ENCODE data around the gene SLC39A8.
"Not testable (repeated sequence)": the region's sequence is repeated elsewhere in the genome, so short reads cannot be mapped to it uniquely, and the experiment has no call there.

SLC39A8 gene

GRCh38 chr4:102344954-102345794, at the start of gene SLC39A8:
SLC39A8 (minus strand) TSS chr4:102345482; CDS start chr4:102344662, 820 bp downstream.
- peak; percentile 94 for DNase-seq (ENCODE audit: low spot score)

DNA sequence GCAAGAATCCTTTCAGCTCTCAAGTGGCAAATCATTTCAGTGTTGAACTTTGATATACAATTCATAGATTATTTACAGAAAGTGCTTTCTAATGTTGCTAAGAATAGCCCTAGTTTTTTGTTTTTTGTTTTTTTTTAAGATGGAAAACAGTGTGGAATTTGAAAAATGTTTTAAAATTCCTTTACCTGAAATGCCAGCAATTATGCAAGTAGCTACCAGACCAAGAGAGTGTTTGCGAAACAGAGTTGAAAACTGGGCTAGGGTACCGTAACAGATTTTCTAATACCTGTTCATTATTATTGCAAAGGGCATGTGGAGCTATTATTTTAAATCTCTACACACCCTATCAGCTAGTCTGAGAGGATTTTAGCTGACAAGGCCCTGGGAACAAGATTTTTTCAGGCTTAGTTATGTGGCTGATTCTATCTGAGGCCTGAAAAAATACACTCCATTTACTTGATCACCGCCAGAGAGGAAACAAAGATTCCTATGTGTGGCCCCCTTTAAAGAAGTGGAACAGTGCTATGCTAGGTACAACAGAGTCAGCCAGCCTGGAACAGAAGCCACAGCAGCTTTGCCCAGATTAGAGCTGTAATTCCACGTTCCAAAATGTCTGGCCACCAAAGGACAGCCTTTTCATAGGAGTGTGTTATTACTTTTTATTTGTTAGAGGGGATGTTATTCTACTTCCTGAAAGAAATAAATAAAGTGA, 46.9 kb upstream of the SLC39A8 start:
- DNase-seq (ENCODE audit: low spot score) = no peak

DNA sequence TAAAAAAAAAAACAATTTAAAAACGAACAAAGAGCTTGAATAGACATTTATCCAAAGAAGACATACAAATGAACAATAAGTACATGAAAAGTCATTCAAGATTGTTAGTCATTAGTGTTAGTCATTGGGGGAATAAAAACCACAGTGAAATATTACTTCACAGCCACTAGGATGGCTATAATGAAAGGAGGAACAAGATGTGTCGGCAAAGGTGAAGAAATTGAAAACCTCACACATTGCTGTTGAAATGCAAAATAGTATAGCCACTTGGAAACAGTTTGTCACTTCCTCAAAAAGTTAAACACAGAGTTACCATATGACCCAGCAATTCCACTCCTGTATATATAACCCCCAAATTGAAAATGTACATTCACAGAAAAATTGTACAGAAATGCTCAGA, 45.2 kb upstream of the SLC39A8 start:
- no peak for DNase-seq (ENCODE audit: low spot score)

DNA sequence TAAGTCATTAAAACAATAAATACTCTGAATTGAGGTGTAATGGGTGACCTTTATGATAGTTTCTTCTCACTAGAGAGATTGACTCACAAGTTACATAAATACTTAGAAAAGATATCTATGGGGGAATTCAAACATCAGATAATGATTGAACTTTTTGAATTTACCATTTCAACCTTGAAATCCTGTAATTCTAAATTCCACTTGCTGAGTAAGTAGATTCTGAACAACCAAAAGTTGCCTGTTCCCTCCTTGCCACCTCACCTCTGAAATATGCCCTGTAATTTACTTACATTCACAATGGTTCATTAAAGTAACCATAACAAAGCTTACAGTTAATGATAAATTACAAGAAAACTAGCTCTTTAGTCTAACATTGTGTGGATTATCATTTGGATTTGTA, 43.3 kb upstream of the SLC39A8 start:
- no peak for DNase-seq (ENCODE audit: low spot score)

DNA sequence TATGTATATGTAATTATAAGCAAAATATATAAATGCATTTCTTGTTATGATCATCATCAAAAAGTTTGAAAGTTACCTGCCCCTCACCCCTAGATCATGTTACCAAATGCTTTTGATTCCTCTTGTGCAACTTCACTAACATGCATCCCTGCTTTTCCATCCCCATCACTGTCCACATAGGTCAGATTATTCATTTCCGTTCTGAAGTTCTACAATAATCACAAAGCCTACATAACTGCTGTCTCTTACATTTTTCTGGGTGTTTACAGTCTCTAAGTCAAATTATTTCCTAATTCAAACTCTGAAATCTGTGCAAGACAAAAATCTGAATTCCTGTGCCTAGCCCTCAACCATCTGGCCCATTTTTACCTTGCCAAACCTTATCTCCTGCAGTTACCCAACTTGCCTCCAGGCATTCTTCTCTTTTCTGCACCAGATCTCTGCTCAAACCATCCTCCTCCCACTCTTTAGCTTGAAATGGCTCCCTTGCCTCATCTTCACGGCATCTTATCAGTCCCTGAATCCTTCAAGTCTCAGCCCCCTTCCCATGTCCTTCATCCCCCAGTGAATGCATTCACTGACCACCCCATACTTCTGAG, 42.4 kb upstream of the SLC39A8 start:
- no peak for DNase-seq (ENCODE audit: low spot score)

DNA sequence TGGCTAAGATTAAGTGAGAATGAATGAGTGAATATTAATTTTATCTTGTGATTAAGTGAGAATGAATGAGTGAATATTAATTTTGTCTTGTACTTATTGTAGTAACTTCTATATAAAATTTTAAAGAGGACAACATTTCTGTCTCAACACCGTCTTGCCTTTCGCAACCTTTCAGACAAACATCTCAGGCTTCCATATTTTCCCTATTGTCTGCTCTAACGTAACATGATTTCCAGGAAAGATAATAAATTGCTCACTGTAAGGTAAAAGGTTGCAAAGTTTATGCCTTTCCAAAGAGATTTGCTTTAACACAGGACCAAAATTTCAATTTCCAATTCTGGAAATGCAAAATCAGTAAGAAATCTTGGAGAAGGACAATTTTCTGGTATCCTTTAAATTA, 41.7 kb upstream of the SLC39A8 start:
- DNase-seq (ENCODE audit: low spot score) = no peak

GRCh38 chr4:102380253-102380652, 35.0 kb upstream of the SLC39A8 start:
- not testable (repeated sequence) for DNase-seq (ENCODE audit: low spot score)

- DNase-seq (ENCODE audit: low spot score) = no peak
Measured at GRCh38 chr4:102362922-102363432, 17.7 kb upstream of the SLC39A8 start.

- DNase-seq (ENCODE audit: low spot score) = no peak
Measured at GRCh38 chr4:102358128-102358527, 12.8 kb upstream of the SLC39A8 start.

GRCh38 chr4:102357637-102358036, 12.4 kb upstream of the SLC39A8 start:
- not testable (repeated sequence) for DNase-seq (ENCODE audit: low spot score)

GRCh38 chr4:102356562-102357202, 11.4 kb upstream of the SLC39A8 start:
- no peak for DNase-seq (ENCODE audit: low spot score)

GRCh38 chr4:102355748-102356147, 10.5 kb upstream of the SLC39A8 start:
- DNase-seq (ENCODE audit: low spot score) = no peak

DNA sequence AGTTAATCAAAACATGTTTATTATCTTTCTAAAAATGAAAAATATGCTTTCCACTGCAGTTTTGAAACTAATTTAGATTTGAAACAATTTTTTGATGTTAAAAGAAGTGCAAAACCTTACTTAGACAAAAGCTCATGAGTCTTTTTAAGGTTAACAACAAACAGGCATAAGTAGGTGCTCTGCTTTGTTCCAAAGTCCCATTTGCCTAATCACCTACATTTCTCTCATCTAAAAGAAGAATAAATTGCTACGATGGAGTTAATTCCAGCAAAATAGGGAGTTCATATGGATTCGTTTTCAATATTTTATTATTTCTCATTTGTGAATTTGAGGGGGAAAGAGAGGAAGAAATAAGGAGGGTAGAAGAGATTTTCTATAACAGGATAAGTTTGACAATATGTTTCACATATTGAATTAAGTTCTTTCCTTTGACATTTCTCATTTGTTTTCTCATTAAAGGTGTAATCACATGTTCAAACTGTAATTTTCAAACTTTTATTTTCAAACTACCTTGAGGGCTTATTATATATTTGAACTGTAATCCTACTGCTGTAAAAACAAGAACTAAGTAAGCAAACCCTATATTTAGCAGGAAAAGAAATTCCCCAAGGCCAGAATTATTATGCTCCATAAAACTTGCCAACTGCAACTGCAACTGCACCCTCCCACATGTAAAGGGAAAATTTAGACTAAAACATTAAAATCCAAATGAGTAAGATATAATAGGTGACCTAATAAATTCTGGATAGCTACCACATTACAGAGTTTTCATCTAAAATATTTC, 9.6 kb upstream of the SLC39A8 start:
- no peak for DNase-seq (ENCODE audit: low spot score)

GRCh38 chr4:102352781-102353180, 7.5 kb upstream of the SLC39A8 start:
- DNase-seq (ENCODE audit: low spot score) = no peak

GRCh38 chr4:102350634-102351033, 5.4 kb upstream of the SLC39A8 start:
- no peak for DNase-seq (ENCODE audit: low spot score)

DNA sequence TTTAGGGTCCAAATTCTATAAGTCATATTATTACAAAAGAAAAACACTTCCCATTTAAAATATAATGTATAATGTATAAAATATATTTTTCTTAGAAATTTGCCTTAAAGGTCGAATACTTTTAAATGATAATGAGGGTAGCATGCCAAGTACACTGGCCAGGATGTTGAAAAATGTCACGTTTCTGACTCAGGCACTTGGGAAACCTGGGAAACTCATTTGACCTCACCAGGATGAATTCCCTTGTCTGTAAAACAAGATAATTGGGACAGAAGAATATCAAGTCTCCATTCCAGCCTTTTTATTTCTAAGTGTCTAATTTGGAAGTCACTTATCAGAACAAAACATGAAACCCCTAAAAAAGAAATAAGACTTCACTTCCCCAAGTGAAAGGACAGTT, 3.4 kb upstream of the SLC39A8 start:
- no peak for DNase-seq (ENCODE audit: low spot score)

- DNase-seq (ENCODE audit: low spot score) = peak; percentile 9
Measured at GRCh38 chr4:102345795-102346100, 466 bp upstream of the SLC39A8 start.

- DNase-seq (ENCODE audit: low spot score) = peak; percentile 73
Measured at GRCh38 chr4:102344520-102344953, 745 bp downstream of the SLC39A8 start.

DNA sequence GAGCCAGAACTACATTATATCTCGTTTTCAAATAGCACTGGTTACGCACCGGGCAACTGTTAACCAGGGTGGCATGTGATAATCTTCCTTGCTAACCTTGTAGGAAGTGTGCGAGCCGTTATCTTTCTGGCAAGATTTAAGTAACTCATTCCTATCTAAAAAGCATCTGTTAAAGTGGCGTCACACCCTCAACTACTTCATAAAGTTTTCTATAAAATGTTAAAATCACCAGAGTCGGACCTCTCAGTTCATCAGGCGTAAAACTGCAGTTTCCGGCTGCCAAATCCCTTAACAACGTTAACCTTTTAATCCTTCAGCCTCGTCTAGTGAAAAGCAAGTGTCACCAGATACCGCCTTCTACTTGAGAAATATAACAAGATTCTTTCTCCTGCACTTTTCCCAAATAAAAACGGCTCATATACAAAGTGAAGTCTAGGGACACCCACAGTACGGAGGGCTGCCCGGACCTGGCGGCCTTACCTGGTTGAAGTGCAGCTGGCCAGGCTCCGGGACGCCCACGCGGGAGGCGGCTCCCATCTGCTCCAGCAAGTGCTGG, 1.2 kb downstream of the SLC39A8 start:
- DNase-seq (ENCODE audit: low spot score) = no peak

GRCh38 chr4:102342404-102343074, 2.7 kb downstream of the SLC39A8 start:
- no peak for DNase-seq (ENCODE audit: low spot score)

DNA sequence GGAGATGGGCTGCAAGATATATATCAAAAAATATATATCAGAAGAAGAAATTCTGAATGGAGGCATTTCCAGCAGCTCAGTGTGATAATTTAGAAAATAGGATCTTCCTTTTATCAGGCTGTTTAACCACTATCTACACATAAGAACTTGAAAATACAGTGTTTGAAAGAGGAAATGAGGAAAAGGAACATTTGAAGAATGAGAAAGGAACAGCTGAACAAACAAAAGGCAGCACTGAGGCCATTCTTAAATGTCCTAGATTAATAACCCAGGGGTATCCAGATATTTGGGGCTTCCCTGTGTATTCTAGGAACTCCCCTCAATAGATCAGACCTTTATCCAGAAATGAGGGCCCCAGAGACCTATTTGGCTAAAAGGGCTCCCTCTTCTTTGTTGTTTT, 4.1 kb downstream of the SLC39A8 start:
- no peak for DNase-seq (ENCODE audit: low spot score)

Data from AG20443 (cell line).